ENCODE results near the gene SRPK3.

Gene SRPK3

GRCh38 chrX:153779891-153780677 lies 757 bp upstream of the SRPK3 start:
- TF ChIP-seq YY1 (IDR thresholded peaks at IDR 0.05; ENCODE audit: low read depth) (no peak), TEAD4 (IDR thresholded peaks at IDR 0.05) (no peak), ZBTB7A (IDR thresholded peaks at IDR 0.05; ENCODE audit: low read depth) (no peak), CREB1 (IDR thresholded peaks at IDR 0.05; ENCODE audit: low read depth) (no peak), EP300 (IDR thresholded peaks at IDR 0.05; ENCODE audit: borderline replicate concordance) (no peak), REST (IDR thresholded peaks at IDR 0.05; ENCODE audit: low read depth) (no peak), NFIC (IDR thresholded peaks at IDR 0.05) (no peak), FOXM1 (IDR thresholded peaks at IDR 0.05; ENCODE audit: borderline replicate concordance, low read depth) (no peak)

- TF ChIP-seq TCF12 (IDR thresholded peaks at IDR 0.05; ENCODE audit: low read depth) (no peak), MAX (IDR thresholded peaks at IDR 0.05) (no peak), RAD21 (IDR thresholded peaks at IDR 0.05; ENCODE audit: low read depth) (no peak), ZBTB7A (IDR thresholded peaks at IDR 0.05; ENCODE audit: low read depth) (no peak), TEAD4 (IDR thresholded peaks at IDR 0.05) (no peak), EGR1 (IDR thresholded peaks at IDR 0.05) (no peak), EP300 (IDR thresholded peaks at IDR 0.05; ENCODE audit: borderline replicate concordance) (no peak), YY1 (IDR thresholded peaks at IDR 0.05; ENCODE audit: low read depth) (no peak), NFIC (IDR thresholded peaks at IDR 0.05) (no peak), CEBPB (IDR thresholded peaks at IDR 0.05) (no peak), TAF1 (IDR thresholded peaks at IDR 0.05; ENCODE audit: low read depth) (no peak), FOXM1 (IDR thresholded peaks at IDR 0.05; ENCODE audit: borderline replicate concordance, low read depth) (no peak)
Observed at GRCh38 chrX:153781428-153782047, 697 bp downstream of the SRPK3 start.

GRCh38 chrX:153782313-153782712 lies 1.5 kb downstream of the SRPK3 start:
- TF ChIP-seq ZBTB7A (IDR thresholded peaks at IDR 0.05; ENCODE audit: low read depth), result no peak
- no peak for TF ChIP-seq NFIC (IDR thresholded peaks at IDR 0.05)
- TF ChIP-seq EGR1 (IDR thresholded peaks at IDR 0.05), result no peak
- no peak for TF ChIP-seq CREB1 (IDR thresholded peaks at IDR 0.05; ENCODE audit: low read depth)
- TF ChIP-seq TEAD4 (IDR thresholded peaks at IDR 0.05), result no peak
- no peak for TF ChIP-seq USF1 (IDR thresholded peaks at IDR 0.05)
- TF ChIP-seq FOXM1 (IDR thresholded peaks at IDR 0.05; ENCODE audit: borderline replicate concordance, low read depth), result no peak
- no peak for TF ChIP-seq MAX (IDR thresholded peaks at IDR 0.05)

- TF ChIP-seq ZBTB7A (IDR thresholded peaks at IDR 0.05; ENCODE audit: low read depth), result no peak
- TF ChIP-seq TEAD4 (IDR thresholded peaks at IDR 0.05), result no peak
- no peak for TF ChIP-seq MAX (IDR thresholded peaks at IDR 0.05)
- no peak for TF ChIP-seq REST (IDR thresholded peaks at IDR 0.05; ENCODE audit: low read depth)
- TF ChIP-seq USF1 (IDR thresholded peaks at IDR 0.05), result no peak
- TF ChIP-seq CREB1 (IDR thresholded peaks at IDR 0.05; ENCODE audit: low read depth), result no peak
- no peak for TF ChIP-seq FOXM1 (IDR thresholded peaks at IDR 0.05; ENCODE audit: borderline replicate concordance, low read depth)
- no peak for TF ChIP-seq YY1 (IDR thresholded peaks at IDR 0.05; ENCODE audit: low read depth)
- no peak for TF ChIP-seq NFIC (IDR thresholded peaks at IDR 0.05)
Observed at GRCh38 chrX:153782871-153783270, 2.0 kb downstream of the SRPK3 start.

GRCh38 chrX:153783378-153784013 lies 2.7 kb downstream of the SRPK3 start:
- TF ChIP-seq FOXM1 (IDR thresholded peaks at IDR 0.05; ENCODE audit: borderline replicate concordance, low read depth) (no peak), MAX (IDR thresholded peaks at IDR 0.05) (no peak), CREB1 (IDR thresholded peaks at IDR 0.05; ENCODE audit: low read depth) (no peak), YY1 (IDR thresholded peaks at IDR 0.05; ENCODE audit: low read depth) (no peak), RAD21 (IDR thresholded peaks at IDR 0.05; ENCODE audit: low read depth) (no peak), CEBPB (IDR thresholded peaks at IDR 0.05) (no peak), EGR1 (IDR thresholded peaks at IDR 0.05) (no peak), TEAD4 (IDR thresholded peaks at IDR 0.05) (no peak), REST (IDR thresholded peaks at IDR 0.05; ENCODE audit: low read depth) (no peak), EP300 (IDR thresholded peaks at IDR 0.05; ENCODE audit: borderline replicate concordance) (no peak), USF1 (IDR thresholded peaks at IDR 0.05) (no peak), NFIC (IDR thresholded peaks at IDR 0.05) (no peak), TAF1 (IDR thresholded peaks at IDR 0.05; ENCODE audit: low read depth) (no peak), ZBTB7A (IDR thresholded peaks at IDR 0.05; ENCODE audit: low read depth) (no peak), TCF12 (IDR thresholded peaks at IDR 0.05; ENCODE audit: low read depth) (no peak)
